Kasumi-1 (cell line): ENCODE measurements around the gene BRSK2.

Experiments used
- DNase-seq, 2 experiments: peaks; one replicate each; lab custom pipeline; 2025; lab: John Stamatoyannopoulos, UW

Gene BRSK2

GRCh38 chr11:1375955-1376258 is 13.8 kb upstream of the BRSK2 start:
- DNase-seq: no peak

GRCh38 chr11:1377231-1377780 is 12.4 kb upstream of the BRSK2 start:
- DNase-seq: no peak

DNA sequence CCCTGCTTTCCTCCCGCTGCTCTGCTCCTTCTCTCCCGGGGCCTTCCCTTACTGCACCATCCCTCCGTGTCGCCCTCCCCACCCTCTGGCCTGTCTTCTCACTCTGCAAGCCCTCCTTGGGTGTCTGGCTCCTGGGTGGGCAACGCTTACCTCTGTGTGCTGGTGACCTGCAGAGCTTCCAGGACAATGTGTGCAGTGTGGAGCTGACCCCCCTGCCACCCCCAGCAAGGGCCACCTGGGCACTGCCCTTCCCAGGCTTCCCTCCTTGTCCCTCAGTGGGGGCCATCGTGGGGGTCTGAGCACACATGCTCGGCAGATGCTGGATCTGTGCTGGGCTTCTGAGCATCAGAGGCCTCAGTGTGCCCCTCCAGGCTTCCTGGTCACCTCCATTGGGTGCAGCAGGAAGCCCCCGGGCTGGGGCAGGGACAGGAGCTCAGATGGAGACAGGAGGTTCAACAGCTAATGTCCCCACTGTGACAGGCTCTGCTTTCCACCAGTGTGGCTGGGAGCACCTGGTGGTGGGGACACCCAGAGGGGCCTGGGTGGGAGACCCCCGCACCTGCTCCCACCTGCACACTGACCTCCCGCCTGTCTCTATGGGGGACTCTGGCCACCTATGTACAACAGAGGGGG is 7.8 kb upstream of the BRSK2 start:
- no peak for DNase-seq

GRCh38 chr11:1382429-1382828 is 7.3 kb upstream of the BRSK2 start:
- DNase-seq: no peak

- peak; percentile 28 to 43 for DNase-seq
Measured at GRCh38 chr11:1382831-1383607, 6.7 kb upstream of the BRSK2 start.

DNA sequence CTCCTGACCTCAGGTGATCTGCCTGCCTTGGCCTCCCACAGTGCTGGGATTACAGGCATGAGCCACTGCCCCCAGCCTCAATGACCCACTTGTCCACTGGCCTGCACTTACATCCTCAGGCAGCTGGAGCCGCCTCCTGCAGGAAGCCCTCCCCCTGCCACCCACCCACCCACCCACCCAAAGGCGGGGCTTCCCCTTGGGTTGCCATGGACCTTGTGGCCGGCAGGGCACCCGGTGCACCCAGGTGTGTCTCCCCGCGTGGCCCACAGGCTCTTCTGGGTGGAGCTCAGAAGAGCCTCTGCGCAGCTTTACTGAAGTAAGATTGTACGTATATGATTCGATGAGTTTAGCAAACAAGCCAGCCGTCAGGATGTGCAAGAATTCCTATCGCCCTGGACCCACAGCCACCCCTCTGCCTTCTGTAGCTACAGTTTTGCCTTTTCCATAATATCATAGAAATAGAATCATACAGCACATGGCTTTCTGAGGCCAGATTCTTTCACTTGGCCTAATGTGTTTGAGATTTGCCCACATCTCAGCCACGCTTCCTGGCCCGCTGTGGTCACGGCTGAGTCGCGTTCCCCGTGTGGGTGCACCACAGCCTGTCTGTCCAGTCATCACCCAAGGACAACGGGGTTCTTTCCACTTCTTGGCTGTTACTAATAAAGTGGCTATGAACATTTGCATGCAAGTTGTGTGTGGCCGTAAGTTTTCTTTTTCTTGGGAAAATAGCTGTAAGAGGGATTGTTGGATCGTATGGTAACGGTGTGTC is 5.3 kb upstream of the BRSK2 start:
- no peak for DNase-seq

GRCh38 chr11:1387521-1387920 is 2.2 kb upstream of the BRSK2 start:
- no peak for DNase-seq

GRCh38 chr11:1387961-1388762 is 1.6 kb upstream of the BRSK2 start:
- DNase-seq: no peak

DNA sequence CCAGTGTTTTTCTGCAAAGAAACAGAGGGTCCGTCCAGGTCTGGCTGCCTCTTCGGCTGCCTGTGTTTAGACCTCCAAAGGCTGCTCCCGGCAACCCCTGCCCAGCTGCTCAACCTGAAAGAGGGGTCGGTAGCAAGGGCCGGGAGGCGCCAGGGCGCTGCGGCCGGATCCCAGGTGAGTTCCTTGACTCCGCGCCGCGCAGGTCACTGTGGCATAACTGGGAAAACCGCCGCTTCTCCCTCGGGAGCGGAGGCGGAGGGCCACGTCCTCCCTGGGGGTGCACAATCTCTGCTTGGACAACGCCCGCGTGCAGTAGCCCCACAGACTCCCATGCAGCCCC is 1.0 kb upstream of the BRSK2 start:
- no peak for DNase-seq

DNA sequence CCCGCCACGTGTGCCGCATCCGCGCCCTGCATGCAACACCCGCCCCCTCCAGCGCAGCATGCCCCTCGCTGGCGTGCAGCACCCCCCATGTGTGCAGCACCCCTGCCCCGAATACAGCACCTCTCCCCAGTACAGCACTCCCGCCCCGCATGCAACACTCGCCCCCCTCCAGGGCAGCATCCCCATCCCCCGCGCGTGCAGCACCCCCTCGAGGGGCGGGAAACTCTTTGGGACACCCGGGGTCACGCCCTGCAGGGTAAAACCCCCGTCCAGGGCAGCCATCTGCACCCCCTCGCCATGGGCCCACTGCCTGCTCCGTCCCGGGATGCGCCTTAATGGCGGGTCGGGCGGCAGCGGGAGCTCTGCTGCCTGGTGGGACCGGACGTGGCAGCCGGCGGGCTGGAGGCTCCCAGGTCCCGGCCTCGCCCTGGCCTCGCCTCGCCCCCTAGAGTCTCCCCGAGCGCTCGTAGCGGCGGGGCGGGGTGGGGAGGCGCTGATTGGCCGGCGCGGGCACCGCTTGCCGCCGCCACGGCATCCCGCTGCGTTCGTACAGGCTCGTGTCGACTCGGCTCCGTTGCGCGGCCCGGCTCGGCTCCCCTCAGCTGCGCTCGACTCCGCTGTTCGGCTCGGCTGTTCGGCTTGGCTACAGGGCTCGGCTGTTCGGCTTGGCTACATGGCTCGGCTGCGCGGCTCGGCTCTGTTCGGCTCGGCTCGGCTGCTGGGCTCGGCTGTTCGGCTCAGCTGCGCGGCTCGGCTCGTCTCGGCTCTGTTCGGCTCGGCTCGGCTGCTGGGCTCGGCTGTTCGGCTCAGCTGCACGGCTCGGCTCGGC is 417 bp upstream of the BRSK2 start:
- peak; percentile 97 to 99 for DNase-seq

- no peak for DNase-seq
Measured at GRCh38 chr11:1390569-1391164, 933 bp downstream of the BRSK2 start.

GRCh38 chr11:1391165-1392075 is 1.7 kb downstream of the BRSK2 start:
- no peak for DNase-seq

DNA sequence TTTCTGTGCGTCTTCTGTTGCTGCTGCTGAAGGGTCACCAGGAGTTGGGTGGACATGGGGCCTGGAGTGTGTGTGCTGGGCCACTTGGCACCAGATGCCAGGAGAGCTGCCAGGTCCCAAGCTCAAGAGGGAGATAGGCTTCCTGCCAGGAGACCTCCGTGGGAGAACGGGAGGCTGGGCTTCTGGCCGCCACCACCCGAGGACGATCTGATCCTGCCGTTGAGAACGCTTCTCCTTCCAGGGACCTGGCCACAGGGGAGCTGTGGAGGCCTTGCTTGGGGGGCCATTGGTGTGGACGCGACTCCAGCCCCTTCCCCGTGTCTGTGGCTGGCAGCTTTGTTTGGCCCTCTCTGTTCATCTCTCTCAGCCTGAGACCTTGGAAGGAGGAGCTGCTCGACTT is 2.4 kb downstream of the BRSK2 start:
- no peak for DNase-seq

DNA sequence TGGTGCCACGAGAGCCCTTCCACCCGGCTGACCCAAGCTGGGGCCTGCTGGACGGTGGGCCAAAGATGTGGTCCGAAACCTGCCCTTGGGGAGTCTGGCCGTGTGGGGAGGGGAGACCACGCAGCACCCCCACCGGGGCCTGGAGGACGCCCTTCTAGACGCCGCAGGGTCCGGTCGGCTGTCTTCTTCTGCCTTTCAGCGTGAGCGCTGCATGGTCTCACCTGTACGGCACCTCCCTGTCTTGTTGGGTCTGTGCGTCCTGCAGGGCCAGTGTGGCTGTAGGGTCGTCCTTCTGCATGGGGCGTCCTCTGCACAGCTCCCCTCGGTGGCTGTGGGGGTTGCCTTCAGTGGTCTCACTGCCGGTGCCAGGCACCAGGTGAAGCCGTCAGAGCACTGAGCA is 2.8 kb downstream of the BRSK2 start:
- no peak for DNase-seq

- DNase-seq: no peak
Measured at GRCh38 chr11:1393038-1393710, 3.4 kb downstream of the BRSK2 start.

- DNase-seq: no peak
Measured at GRCh38 chr11:1394936-1395772, 5.4 kb downstream of the BRSK2 start.

DNA sequence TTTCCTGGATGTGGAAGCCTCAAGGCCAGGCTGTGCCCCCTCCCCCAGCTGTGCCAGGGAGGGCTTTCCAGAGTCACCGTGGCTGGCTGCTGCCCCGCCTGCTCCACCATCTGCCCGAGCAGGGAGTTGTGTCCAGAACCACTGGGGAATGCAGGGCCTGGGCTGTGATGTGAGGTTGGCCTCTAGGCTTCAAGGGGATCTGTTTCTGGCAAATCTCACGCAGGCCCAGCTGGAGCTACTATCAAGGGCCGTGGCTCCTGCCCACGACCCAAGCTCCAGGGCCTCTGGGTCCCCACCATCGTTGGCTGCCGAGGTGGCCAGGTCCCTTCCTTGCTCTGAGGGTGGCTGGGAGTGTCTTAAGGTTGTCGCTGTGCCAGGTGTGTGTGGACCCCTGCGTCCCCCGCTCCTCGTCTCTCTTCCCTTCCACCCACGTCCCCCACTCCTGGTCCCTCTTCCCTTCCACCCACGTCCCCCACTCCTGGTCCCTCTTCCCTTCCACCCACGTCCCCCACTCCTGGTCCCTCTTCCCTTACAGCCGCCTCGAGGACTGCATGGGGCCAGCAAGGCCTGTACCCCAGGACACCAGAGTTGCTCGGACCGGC is 6.1 kb downstream of the BRSK2 start:
- no peak for DNase-seq

DNA sequence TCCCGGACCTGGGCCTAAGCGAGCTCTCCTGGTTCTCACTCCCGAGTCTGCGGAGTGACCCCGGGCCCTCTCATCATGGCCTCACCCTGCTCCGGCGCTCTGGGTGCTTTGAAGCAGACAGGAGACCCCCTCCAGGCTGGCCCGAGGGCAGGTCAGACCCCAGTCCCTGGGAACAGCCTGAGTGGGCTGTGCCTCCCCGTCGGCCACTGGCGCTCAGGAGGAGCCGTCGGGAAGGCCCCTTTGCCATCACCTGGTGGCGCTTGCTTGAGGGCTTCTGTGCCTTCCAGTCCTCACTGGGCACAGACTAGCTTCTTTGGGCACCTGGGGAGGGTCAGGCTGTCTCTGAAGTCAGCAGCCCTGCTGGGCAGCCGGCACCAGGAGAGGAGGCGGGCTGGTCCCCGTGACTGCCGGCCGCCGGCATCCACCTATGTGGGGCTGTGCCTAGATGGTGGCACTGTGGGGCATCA is 6.7 kb downstream of the BRSK2 start:
- DNase-seq: no peak
